ENCODE data around the gene TDRD12.
"Not testable (repeated sequence)": the region's sequence is repeated elsewhere in the genome, so short reads cannot be mapped to it uniquely, and the experiment has no call there.

DNA sequence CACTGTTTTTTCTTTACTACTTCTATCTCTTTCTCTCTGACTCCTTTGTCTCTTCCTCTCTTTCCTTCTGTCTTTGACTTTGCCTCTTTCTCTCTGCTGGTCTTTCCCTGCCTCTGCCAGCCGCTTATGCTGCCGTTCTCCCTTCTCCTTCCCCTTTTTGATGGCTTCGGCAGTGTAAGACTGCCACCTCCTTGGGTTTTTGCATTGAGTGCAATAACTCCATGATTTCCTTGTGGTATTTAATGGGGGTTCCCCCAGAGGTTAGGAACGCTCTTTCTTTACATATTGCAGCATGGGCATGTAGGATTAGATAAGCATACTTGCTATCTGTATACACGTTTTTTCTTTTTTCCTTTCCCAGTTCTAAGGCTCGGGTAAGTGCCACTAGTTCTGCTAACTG lies 24.1 kb upstream of the TDRD12 start:
- TF ChIP-seq, protein P1, sequence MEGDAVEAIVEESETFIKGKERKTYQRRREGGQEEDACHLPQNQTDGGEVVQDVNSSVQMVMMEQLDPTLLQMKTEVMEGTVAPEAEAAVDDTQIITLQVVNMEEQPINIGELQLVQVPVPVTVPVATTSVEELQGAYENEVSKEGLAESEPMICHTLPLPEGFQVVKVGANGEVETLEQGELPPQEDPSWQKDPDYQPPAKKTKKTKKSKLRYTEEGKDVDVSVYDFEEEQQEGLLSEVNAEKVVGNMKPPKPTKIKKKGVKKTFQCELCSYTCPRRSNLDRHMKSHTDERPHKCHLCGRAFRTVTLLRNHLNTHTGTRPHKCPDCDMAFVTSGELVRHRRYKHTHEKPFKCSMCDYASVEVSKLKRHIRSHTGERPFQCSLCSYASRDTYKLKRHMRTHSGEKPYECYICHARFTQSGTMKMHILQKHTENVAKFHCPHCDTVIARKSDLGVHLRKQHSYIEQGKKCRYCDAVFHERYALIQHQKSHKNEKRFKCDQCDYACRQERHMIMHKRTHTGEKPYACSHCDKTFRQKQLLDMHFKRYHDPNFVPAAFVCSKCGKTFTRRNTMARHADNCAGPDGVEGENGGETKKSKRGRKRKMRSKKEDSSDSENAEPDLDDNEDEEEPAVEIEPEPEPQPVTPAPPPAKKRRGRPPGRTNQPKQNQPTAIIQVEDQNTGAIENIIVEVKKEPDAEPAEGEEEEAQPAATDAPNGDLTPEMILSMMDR (IDR thresholded peaks at IDR 0.05; ENCODE audit: insufficient read depth, low read length, poor library complexity, severe bottlenecking) = not testable (repeated sequence)
- TF ChIP-seq EZH2phosphoT487 (conservative IDR thresholded peaks at IDR 0.05; ENCODE audit: low read length) = not testable (repeated sequence)

Data from SU-DHL-6 (cell line).